PFSK-1 (cell line): Measurements from ENCODE around the gene CHMP1B.

Experiments
- FOXP2 ChIP-seq: optimal IDR thresholded peaks from 2 replicates; pipeline ENCODE3; 2011; ENCODE audit warnings: borderline replicate concordance, control low read depth, inconsistent platforms; ENCODE audit not compliant: insufficient read depth; ENCODE audit errors: extremely low read length, extremely low read depth
- POLR2AphosphoS5 ChIP-seq: IDR thresholded peaks from 2 replicates; pipeline ENCODE4 v1.6.1; 2012; ENCODE audit warnings: low read depth, mild to moderate bottlenecking, control low read depth, low read length, moderate library complexity
- SIN3A ChIP-seq: IDR thresholded peaks from 2 replicates; pipeline ENCODE4 v1.6.1; 2012; ENCODE audit warnings: mild to moderate bottlenecking, low read length, moderate library complexity, borderline replicate concordance; ENCODE audit not compliant: insufficient read depth
- TAF1 ChIP-seq: IDR thresholded peaks from 2 replicates; pipeline ENCODE4 v1.6.1; 2012; ENCODE audit warnings: low read length, control low read depth, borderline replicate concordance; ENCODE audit not compliant: insufficient read depth
- TF ChIP-seq, protein P1 (sequence below), 2 experiments: IDR thresholded peaks; 2 replicates each; pipeline versions ENCODE4 v1.6.1 to v1.8.0; 2011 to 2012; ENCODE audit warnings: low read depth in 2 of 2, low read length in 2 of 2, control low read depth in 1 of 2, inconsistent platforms in 1 of 2, mild to moderate bottlenecking in 1 of 2, moderate library complexity in 1 of 2; ENCODE audit not compliant: insufficient read depth in 1 of 2

The CHMP1B gene

DNA sequence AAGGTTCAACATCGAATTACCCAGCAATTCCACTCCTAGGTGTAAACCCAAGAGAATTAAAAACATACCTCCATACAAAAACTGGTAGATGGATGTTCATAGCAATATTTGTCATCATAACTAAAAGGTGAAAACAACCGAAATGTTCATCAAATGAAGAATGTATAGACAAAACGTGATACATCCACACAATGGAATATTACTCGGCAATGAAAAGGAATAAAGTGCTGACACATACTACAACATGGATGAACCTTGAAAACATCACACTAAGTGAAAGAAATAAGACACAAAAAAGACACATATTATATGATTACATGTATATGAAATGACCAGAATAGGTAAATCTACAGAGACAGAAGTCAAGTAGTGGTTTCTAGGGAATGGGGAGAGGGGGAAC lies 20.6 kb upstream of the CHMP1B start:
- TF ChIP-seq, protein P1, sequence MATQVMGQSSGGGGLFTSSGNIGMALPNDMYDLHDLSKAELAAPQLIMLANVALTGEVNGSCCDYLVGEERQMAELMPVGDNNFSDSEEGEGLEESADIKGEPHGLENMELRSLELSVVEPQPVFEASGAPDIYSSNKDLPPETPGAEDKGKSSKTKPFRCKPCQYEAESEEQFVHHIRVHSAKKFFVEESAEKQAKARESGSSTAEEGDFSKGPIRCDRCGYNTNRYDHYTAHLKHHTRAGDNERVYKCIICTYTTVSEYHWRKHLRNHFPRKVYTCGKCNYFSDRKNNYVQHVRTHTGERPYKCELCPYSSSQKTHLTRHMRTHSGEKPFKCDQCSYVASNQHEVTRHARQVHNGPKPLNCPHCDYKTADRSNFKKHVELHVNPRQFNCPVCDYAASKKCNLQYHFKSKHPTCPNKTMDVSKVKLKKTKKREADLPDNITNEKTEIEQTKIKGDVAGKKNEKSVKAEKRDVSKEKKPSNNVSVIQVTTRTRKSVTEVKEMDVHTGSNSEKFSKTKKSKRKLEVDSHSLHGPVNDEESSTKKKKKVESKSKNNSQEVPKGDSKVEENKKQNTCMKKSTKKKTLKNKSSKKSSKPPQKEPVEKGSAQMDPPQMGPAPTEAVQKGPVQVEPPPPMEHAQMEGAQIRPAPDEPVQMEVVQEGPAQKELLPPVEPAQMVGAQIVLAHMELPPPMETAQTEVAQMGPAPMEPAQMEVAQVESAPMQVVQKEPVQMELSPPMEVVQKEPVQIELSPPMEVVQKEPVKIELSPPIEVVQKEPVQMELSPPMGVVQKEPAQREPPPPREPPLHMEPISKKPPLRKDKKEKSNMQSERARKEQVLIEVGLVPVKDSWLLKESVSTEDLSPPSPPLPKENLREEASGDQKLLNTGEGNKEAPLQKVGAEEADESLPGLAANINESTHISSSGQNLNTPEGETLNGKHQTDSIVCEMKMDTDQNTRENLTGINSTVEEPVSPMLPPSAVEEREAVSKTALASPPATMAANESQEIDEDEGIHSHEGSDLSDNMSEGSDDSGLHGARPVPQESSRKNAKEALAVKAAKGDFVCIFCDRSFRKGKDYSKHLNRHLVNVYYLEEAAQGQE (IDR thresholded peaks at IDR 0.05; ENCODE audit: insufficient read depth in 1 of 2, low read depth in 2 of 2, low read length in 2 of 2), result no peak
- TF ChIP-seq SIN3A (no peak), TAF1 (no peak)

DNA sequence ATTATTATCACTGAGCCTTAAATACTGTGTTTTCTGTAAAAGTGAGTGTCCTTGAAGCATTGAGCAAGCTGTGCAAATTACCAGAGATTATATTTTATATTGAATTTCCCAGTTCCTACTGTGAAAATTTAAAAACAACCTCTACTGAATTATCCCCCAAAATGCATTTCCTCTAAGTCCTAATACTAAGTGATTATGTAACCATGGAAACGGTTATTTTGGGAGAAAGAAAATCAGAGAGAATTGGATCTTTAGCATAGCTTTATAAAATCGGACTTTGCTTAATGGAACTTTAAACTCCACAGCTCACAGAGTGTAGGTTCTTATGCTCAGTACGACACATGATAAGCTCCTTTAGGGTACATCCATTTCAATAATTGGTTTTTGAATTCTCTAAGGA lies 19.3 kb upstream of the CHMP1B start:
- TF ChIP-seq TAF1 (no peak), SIN3A (no peak), FOXP2 (no peak), POLR2AphosphoS5 (no peak)
- TF ChIP-seq, protein P1 (IDR thresholded peaks at IDR 0.05; ENCODE audit: insufficient read depth in 1 of 2, low read depth in 2 of 2, low read length in 2 of 2), result no peak

GRCh38 chr18:11834772-11835171 lies 16.4 kb upstream of the CHMP1B start:
- TF ChIP-seq POLR2AphosphoS5, result no peak
- no peak for TF ChIP-seq SIN3A
- no peak for TF ChIP-seq TAF1

DNA sequence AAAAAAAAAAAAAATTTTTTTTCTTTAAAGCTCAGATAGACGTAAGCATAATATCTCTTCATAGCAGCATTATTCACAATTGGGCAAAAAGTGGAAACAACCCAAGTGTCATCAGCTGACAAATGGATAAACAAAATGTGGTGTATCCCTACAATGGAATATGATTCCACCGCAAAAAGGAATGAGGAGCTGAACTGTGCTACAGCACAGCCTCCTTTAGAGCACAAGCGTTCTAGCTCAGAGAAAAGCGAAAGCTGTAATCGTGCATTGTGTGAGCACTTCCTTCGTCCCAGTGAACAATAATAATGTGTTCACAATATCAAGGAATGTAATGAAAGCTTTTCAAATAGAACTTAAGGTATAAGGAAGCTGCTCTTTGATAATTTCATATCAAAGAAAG lies 11.7 kb upstream of the CHMP1B start:
- TF ChIP-seq, protein P1 (IDR thresholded peaks at IDR 0.05; ENCODE audit: insufficient read depth in 1 of 2, low read depth in 2 of 2, low read length in 2 of 2), result no peak
- TF ChIP-seq SIN3A (no peak), TAF1 (no peak), FOXP2 (no peak), POLR2AphosphoS5 (no peak)

DNA sequence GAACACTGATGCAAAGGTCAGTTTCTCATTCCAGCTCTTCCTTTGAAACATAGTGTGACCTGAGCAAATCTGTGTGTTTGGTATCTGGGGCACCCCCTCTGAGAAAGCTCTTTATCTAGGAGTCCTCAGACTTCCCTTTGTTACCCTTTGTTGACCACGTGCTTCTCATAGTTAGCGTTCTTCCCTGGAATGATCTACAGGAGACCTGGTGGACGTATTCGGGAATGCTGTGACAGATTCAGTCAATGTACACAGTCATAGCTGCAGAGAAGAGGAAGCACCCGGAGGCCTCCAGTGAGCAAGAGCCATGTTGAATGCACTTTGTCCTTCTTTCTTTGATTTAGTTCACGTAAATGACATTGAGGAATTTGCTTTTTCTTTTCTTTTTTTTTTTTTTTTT lies 10.7 kb upstream of the CHMP1B start:
- TF ChIP-seq TAF1, result no peak
- TF ChIP-seq FOXP2, result no peak
- TF ChIP-seq POLR2AphosphoS5, result no peak
- TF ChIP-seq, protein P1 (IDR thresholded peaks at IDR 0.05; ENCODE audit: insufficient read depth in 1 of 2, low read depth in 2 of 2, low read length in 2 of 2), result no peak
- no peak for TF ChIP-seq SIN3A
